Astrocyte (in vitro differentiated cells and primary cell): ENCODE measurements around the gene TMTC2.

Experiments
- EZH2 ChIP-seq: IDR thresholded peaks from 2 replicates; pipeline ENCODE4 v1.6.1; 2012; ENCODE audit warnings: mild to moderate bottlenecking, low read length, inconsistent platforms; ENCODE audit not compliant: insufficient read depth
- TF ChIP-seq, protein P1 (sequence below): IDR thresholded peaks from 2 replicates; pipeline ENCODE4 v1.5.1; 2011; ENCODE audit warnings: low read depth, mild to moderate bottlenecking, inconsistent platforms, low read length, moderate library complexity; ENCODE audit not compliant: insufficient read depth

DNA sequence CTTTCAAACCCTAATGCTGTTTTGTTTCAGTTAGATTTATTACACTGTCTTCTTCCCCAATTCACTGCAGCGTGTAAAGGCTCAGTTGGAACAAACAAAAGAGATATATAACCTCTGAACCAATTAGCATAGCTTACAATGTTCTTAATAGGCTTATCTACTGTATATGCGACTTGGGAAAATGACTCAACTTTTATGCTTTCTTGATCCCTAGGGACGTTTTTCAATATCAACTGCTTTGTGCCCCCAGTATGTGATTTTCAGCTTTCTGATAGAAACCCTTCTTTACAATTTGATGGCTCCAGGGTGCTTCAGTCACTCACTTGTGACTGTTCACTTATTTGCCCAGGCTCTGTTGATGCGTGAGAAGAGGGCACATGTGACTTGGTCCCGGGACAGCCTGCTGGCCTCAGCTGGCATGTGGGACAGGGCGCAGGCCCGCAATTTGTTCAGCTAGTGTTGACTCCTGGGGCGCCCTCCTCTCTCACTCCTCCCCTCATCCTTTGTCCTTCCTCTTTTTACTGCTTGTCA lies 107.1 kb downstream of the TMTC2 start:
- TF ChIP-seq, protein P1, sequence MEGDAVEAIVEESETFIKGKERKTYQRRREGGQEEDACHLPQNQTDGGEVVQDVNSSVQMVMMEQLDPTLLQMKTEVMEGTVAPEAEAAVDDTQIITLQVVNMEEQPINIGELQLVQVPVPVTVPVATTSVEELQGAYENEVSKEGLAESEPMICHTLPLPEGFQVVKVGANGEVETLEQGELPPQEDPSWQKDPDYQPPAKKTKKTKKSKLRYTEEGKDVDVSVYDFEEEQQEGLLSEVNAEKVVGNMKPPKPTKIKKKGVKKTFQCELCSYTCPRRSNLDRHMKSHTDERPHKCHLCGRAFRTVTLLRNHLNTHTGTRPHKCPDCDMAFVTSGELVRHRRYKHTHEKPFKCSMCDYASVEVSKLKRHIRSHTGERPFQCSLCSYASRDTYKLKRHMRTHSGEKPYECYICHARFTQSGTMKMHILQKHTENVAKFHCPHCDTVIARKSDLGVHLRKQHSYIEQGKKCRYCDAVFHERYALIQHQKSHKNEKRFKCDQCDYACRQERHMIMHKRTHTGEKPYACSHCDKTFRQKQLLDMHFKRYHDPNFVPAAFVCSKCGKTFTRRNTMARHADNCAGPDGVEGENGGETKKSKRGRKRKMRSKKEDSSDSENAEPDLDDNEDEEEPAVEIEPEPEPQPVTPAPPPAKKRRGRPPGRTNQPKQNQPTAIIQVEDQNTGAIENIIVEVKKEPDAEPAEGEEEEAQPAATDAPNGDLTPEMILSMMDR: no peak
- TF ChIP-seq EZH2: no peak
